ENCODE data around the gene THSD4. TPM values are rescaled to one million over a fixed set of nuclear protein-coding genes. Genes with fewer than 3 reads are reported as not detected.

The THSD4 gene
- polyA plus RNA-seq, 4 donors: 27.2 to 96.3 (median 39.5) TPM

- no peak for DNase-seq (ENCODE audit: low read depth in 4 of 4, low spot score in 3 of 4)
Observed at GRCh38 chr15:71686221-71687050, 571.2 kb downstream of the THSD4 start.

GRCh38 chr15:71687902-71688508 lies 572.7 kb downstream of the THSD4 start:
- no peak for DNase-seq (ENCODE audit: low read depth in 4 of 4, low spot score in 3 of 4)

GRCh38 chr15:71688509-71689094 lies 573.3 kb downstream of the THSD4 start:
- no peak for DNase-seq (ENCODE audit: low read depth in 4 of 4, low spot score in 3 of 4)

- no peak for DNase-seq (ENCODE audit: low read depth in 4 of 4, low spot score in 3 of 4)
Observed at GRCh38 chr15:71691081-71691457, 575.8 kb downstream of the THSD4 start.

- DNase-seq (ENCODE audit: low read depth in 4 of 4, low spot score in 3 of 4): no peak
Observed at GRCh38 chr15:71691458-71692417, 576.5 kb downstream of the THSD4 start.

- DNase-seq (ENCODE audit: low read depth in 4 of 4, low spot score in 3 of 4): no peak
Observed at GRCh38 chr15:71697236-71697635, 582.0 kb downstream of the THSD4 start.

GRCh38 chr15:71698030-71698429 lies 582.8 kb downstream of the THSD4 start:
- DNase-seq (ENCODE audit: low read depth in 4 of 4, low spot score in 3 of 4): no peak

- DNase-seq (ENCODE audit: low read depth in 4 of 4, low spot score in 3 of 4): no peak
Observed at GRCh38 chr15:71698742-71699141, 583.5 kb downstream of the THSD4 start.

- DNase-seq (ENCODE audit: low read depth in 4 of 4, low spot score in 3 of 4): no peak
Observed at GRCh38 chr15:71699977-71700376, 584.7 kb downstream of the THSD4 start.

- DNase-seq (ENCODE audit: low read depth in 4 of 4, low spot score in 3 of 4): no peak
Observed at GRCh38 chr15:71701808-71702207, 586.5 kb downstream of the THSD4 start.

- no peak for DNase-seq (ENCODE audit: low read depth in 4 of 4, low spot score in 3 of 4)
Observed at GRCh38 chr15:71702496-71702895, 587.2 kb downstream of the THSD4 start.

GRCh38 chr15:71705151-71705550 lies 589.9 kb downstream of the THSD4 start:
- no peak for DNase-seq (ENCODE audit: low read depth in 4 of 4, low spot score in 3 of 4)

- DNase-seq (ENCODE audit: low read depth in 4 of 4, low spot score in 3 of 4): no peak
Observed at GRCh38 chr15:71706461-71707229, 591.4 kb downstream of the THSD4 start.

GRCh38 chr15:71707230-71708050 lies 592.2 kb downstream of the THSD4 start:
- DNase-seq (ENCODE audit: low read depth in 4 of 4, low spot score in 3 of 4): no peak

GRCh38 chr15:71708051-71708429 lies 592.8 kb downstream of the THSD4 start:
- no peak for DNase-seq (ENCODE audit: low read depth in 4 of 4, low spot score in 3 of 4)

GRCh38 chr15:71708741-71709140 lies 593.5 kb downstream of the THSD4 start:
- no peak for DNase-seq (ENCODE audit: low read depth in 4 of 4, low spot score in 3 of 4)

GRCh38 chr15:71709808-71710418 lies 594.6 kb downstream of the THSD4 start:
- DNase-seq (ENCODE audit: low read depth in 4 of 4, low spot score in 3 of 4): no peak

- DNase-seq (ENCODE audit: low read depth in 4 of 4, low spot score in 3 of 4): no peak
Observed at GRCh38 chr15:71712182-71712581, 596.9 kb downstream of the THSD4 start.
